H9 (cell line): ENCODE results near the gene ZNF418. TPM values are rescaled to one million over a fixed set of nuclear protein-coding genes. Genes with fewer than 3 reads are reported as not detected.

Source experiments
- DNase-seq: peaks from one replicate; pipeline ENCODE4 v3.0.0-alpha.2; 2017
- H2AFZ ChIP-seq: one replicate; pipeline ENCODE4 v1.6.1; 2013; ENCODE audit warnings: mild to moderate bottlenecking, low read length, control low read depth, moderate library complexity
- H2AK5ac ChIP-seq: 2 replicates; pipeline ENCODE4 v1.6.1; 2013; ENCODE audit warnings: low read length, control low read depth, mixed read lengths; ENCODE audit not compliant: insufficient read length
- H2BK120ac ChIP-seq: one replicate; pipeline ENCODE4 v1.6.1; 2013; ENCODE audit warnings: low read depth, mild to moderate bottlenecking, low read length, control low read depth, inconsistent platforms; ENCODE audit not compliant: poor library complexity, severe bottlenecking
- H2BK12ac ChIP-seq: 2 replicates; pipeline ENCODE4 v1.6.1; 2013; ENCODE audit warnings: low read length, control low read depth, mixed read lengths, low read depth; ENCODE audit not compliant: insufficient read length
- H2BK15ac ChIP-seq: 2 replicates; pipeline ENCODE4 v1.6.1; 2013; ENCODE audit warnings: low read depth, low read length, control low read depth
- H2BK20ac ChIP-seq: one replicate; pipeline ENCODE4 v1.6.1; 2013; ENCODE audit warnings: low read depth, mild to moderate bottlenecking, low read length, control low read depth, inconsistent platforms; ENCODE audit not compliant: poor library complexity, severe bottlenecking
- H2BK5ac ChIP-seq: 2 replicates; pipeline ENCODE4 v1.6.1; 2013; ENCODE audit warnings: low read length, control low read depth, mixed read lengths; ENCODE audit not compliant: insufficient read length
- H3K14ac ChIP-seq: 2 replicates; pipeline ENCODE4 v1.6.1; 2013; ENCODE audit warnings: low read length, control low read depth; ENCODE audit not compliant: insufficient read depth
- H3K18ac ChIP-seq: 2 replicates; pipeline ENCODE4 v1.6.1; 2013; ENCODE audit warnings: low read depth, mild to moderate bottlenecking, mixed read lengths, low read length, control low read depth; ENCODE audit not compliant: insufficient read length
- H3K23ac ChIP-seq: 2 replicates; pipeline ENCODE4 v1.6.1; 2013; ENCODE audit warnings: low read length, control low read depth, mixed read lengths, low read depth; ENCODE audit not compliant: insufficient read length
- H3K23me2 ChIP-seq: 2 replicates; pipeline ENCODE4 v1.6.1; 2013; ENCODE audit warnings: low read depth, mild to moderate bottlenecking, mixed read lengths, low read length, control low read depth; ENCODE audit not compliant: insufficient read length, poor library complexity, severe bottlenecking
- H3K27ac ChIP-seq: 2 replicates; pipeline ENCODE4 v1.5.1; 2013; ENCODE audit warnings: low read length, control low read depth, mixed read lengths, low read depth; ENCODE audit not compliant: insufficient read length
- H3K27me3 ChIP-seq: 2 replicates; pipeline ENCODE4 v1.6.1; 2013; ENCODE audit warnings: low read length, control low read depth, inconsistent platforms; ENCODE audit not compliant: insufficient read depth
- H3K4ac ChIP-seq: 2 replicates; pipeline ENCODE4 v1.6.1; 2013; ENCODE audit warnings: low read depth, mild to moderate bottlenecking, control low read depth, inconsistent platforms, low read length, moderate library complexity
- H3K4me1 ChIP-seq: 2 replicates; pipeline ENCODE4 v1.6.1; 2013; ENCODE audit warnings: low read length, control low read depth, inconsistent platforms; ENCODE audit not compliant: insufficient read depth
- H3K4me2 ChIP-seq: 2 replicates; pipeline ENCODE4 v1.6.1; 2013; ENCODE audit warnings: low read length, control low read depth, mixed read lengths; ENCODE audit not compliant: insufficient read length, insufficient read depth
- H3K56ac ChIP-seq: 2 replicates; pipeline ENCODE4 v1.6.1; 2013; ENCODE audit warnings: low read depth, mild to moderate bottlenecking, mixed read lengths, low read length, control low read depth; ENCODE audit not compliant: insufficient read length
- H3K79me1 ChIP-seq: 2 replicates; pipeline ENCODE4 v1.6.1; 2013; ENCODE audit warnings: low read depth, mild to moderate bottlenecking, moderate library complexity, low read length, control low read depth, inconsistent platforms; ENCODE audit not compliant: insufficient read depth, poor library complexity, severe bottlenecking
- H3K79me2 ChIP-seq: 2 replicates; pipeline ENCODE4 v1.6.1; 2013; ENCODE audit warnings: low read length, control low read depth, inconsistent platforms; ENCODE audit not compliant: insufficient read depth
- H3K9ac ChIP-seq: 2 replicates; pipeline ENCODE4 v1.6.1; 2013; ENCODE audit warnings: low read length, control low read depth, mixed read lengths; ENCODE audit not compliant: insufficient read length; ENCODE audit errors: extremely low read depth
- H3K9me3 ChIP-seq: one replicate; pipeline ENCODE4 v1.6.1; 2013; ENCODE audit warnings: low read depth, low read length, inconsistent platforms; ENCODE audit not compliant: control insufficient read depth
- H3T11ph ChIP-seq: one replicate; pipeline ENCODE4 v1.6.1; 2013; ENCODE audit warnings: mild to moderate bottlenecking, low read length, control low read depth, inconsistent platforms
- H4K20me1 ChIP-seq: one replicate; pipeline ENCODE4 v1.6.1; 2013; ENCODE audit not compliant: control insufficient read depth, insufficient read length, insufficient read depth
- H4K5ac ChIP-seq: 2 replicates; pipeline ENCODE4 v1.6.1; 2013; ENCODE audit warnings: low read depth, mild to moderate bottlenecking, mixed read lengths, low read length, control low read depth; ENCODE audit not compliant: insufficient read length
- H4K8ac ChIP-seq: replicated peaks from 2 replicates; pipeline ENCODE4 v1.6.1; 2013; ENCODE audit warnings: low read length, control low read depth, mixed read lengths, low read depth; ENCODE audit not compliant: insufficient read length
- H4K91ac ChIP-seq: 2 replicates; pipeline ENCODE4 v1.6.1; 2013; ENCODE audit warnings: low read depth, mild to moderate bottlenecking, moderate library complexity, mixed read lengths, low read length, control low read depth; ENCODE audit not compliant: insufficient read length
- H3K27ac Mint-ChIP-seq, 3 experiments: 2 replicates in 2 of 3; 3 replicates in 1 of 3; pipeline ENCODE4 v1.8.0; 2020 to 2021; ENCODE audit warnings: mixed read lengths in 3 of 3, mild to moderate bottlenecking in 1 of 3, moderate library complexity in 1 of 3
- H3K27me3 Mint-ChIP-seq: 2 replicates; pipeline ENCODE4 v1.8.0; 2021; ENCODE audit warnings: low read depth, mild to moderate bottlenecking, moderate library complexity, mixed read lengths
- H3K36me3 Mint-ChIP-seq, 3 experiments: 2 replicates in 2 of 3; 3 replicates in 1 of 3; pipeline ENCODE4 v1.8.0; 2020 to 2021; ENCODE audit warnings: low read depth in 3 of 3, mixed read lengths in 3 of 3; ENCODE audit not compliant: insufficient read depth in 1 of 3
- H3K4me1 Mint-ChIP-seq, 2 experiments: 2 replicates each; pipeline ENCODE4 v1.8.0; 2020; ENCODE audit warnings: mixed read lengths in 2 of 2
- H3K4me3 Mint-ChIP-seq, 2 experiments: 2 replicates in 1 of 2; 3 replicates in 1 of 2; pipeline ENCODE4 v1.8.0; 2020 to 2021; ENCODE audit warnings: mild to moderate bottlenecking in 2 of 2, mixed read lengths in 2 of 2, moderate library complexity in 1 of 2
- H3K9me3 Mint-ChIP-seq, 2 experiments: 2 replicates in 1 of 2; 3 replicates in 1 of 2; pipeline ENCODE4 v1.8.0; 2020; ENCODE audit warnings: mild to moderate bottlenecking in 2 of 2, mixed read lengths in 2 of 2, moderate library complexity in 1 of 2
- CTCF ChIP-seq: fragments of 200-600 bp; sonication (generic); conservative IDR thresholded peaks from 3 replicates; pipeline ENCODE4 v1.8.0; 2021; ENCODE audit warnings: antibody characterized with exemption, mild to moderate bottlenecking
- WGBS: extraction: QIAGEN DNeasy Blood & Tissue Kit; methylation state at CpG from one replicate; pipeline ENCODE4 v1.1.7; 2013; ENCODE audit warnings: missing lambda C conversion rate, low lambda C conversion rate, mixed read lengths; ENCODE audit not compliant: insufficient read length; ENCODE audit errors: extremely low coverage; 5-methylcytosine and 5-hydroxymethylcytosine counted together
- total RNA-seq: library from RNA; stranded (reverse); gene quantifications from 2 replicates; pipeline ENCODE4 v1.2.1, GENCODE V29; 2021

Gene ZNF418
- total RNA-seq, 1 experiment from 2014 or later, result 26.2 TPM

GRCh38 chr19:57949702-57950101 is 14.5 kb upstream of the ZNF418 start:
- H3K56ac ChIP-seq, result no peak overlapping the region
- H2BK12ac ChIP-seq, result no peak overlapping the region
- H2BK5ac ChIP-seq, result no peak overlapping the region
- H3K9me3 ChIP-seq, result peaks cover 19% of the 10 kb centered on the region
- Mint-ChIP-seq H3K36me3 (peaks cover 0 to 20% (median 14%) of the 10 kb centered on the region in 3 experiments; a peak in 6 of 7 replicates), H3K27me3 (peaks cover 8% of the 10 kb centered on the region; the same call in 1 of the 2 replicates), H3K27ac (no peak overlapping the region), H3K4me1 (peaks cover 12 to 15% of the 10 kb centered on the region in 2 experiments), H3K9me3 (peaks cover 45 to 59% of the 10 kb centered on the region in 2 experiments), H3K4me3 (no peak overlapping the region)
- H3T11ph ChIP-seq, result no peak overlapping the region
- no peak for DNase-seq
- H2BK20ac ChIP-seq, result no peak overlapping the region
- H3K4me2 ChIP-seq, result no peak overlapping the region
- H3K14ac ChIP-seq, result no peak overlapping the region
- H2AFZ ChIP-seq, result no peak overlapping the region
- no peak for TF ChIP-seq CTCF
- no peak overlapping the region for H3K9ac ChIP-seq
- H3K79me2 ChIP-seq, result peaks cover 22% of the 10 kb centered on the region
- no peak overlapping the region for H4K5ac ChIP-seq
- H3K79me1 ChIP-seq, result peaks cover 3% of the 10 kb centered on the region
- H2AK5ac ChIP-seq, result no peak overlapping the region
- no peak overlapping the region for H4K91ac ChIP-seq
- no peaks in the 10 kb centered on the region for H3K27me3 ChIP-seq
- no peak overlapping the region for H4K8ac ChIP-seq
- H4K20me1 ChIP-seq, result no peaks in the 10 kb centered on the region
- H3K27ac ChIP-seq, result no peak overlapping the region
- no CpG with 5 or more reads among the region's 12 CpGs for WGBS
- no peak overlapping the region for H2BK15ac ChIP-seq
- H3K23me2 ChIP-seq, result peaks cover 8% of the 10 kb centered on the region
- H3K18ac ChIP-seq, result no peak overlapping the region
- no peaks in the 10 kb centered on the region for H3K4me1 ChIP-seq
- no peak overlapping the region for H3K4ac ChIP-seq
- no peak overlapping the region for H2BK120ac ChIP-seq
- H3K23ac ChIP-seq, result no peak overlapping the region
